Kidney (tissue), 14 donors: Measurements from ENCODE around the gene PHACTR2. TPM values are rescaled to one million over a fixed set of nuclear protein-coding genes. Genes with fewer than 3 reads are reported as not detected.
"Not testable (repeated sequence)": the region's sequence is repeated elsewhere in the genome, so short reads cannot be mapped to it uniquely, and the experiment has no call there.

Experiments
- DNase-seq, 5 donors: peaks; one replicate each; pipeline ENCODE4 v3.0.0-alpha.2; 2013 to 2020
- FAIRE-seq: peaks from 2 replicates; lab custom pipeline; 2012; peaks lifted over from hg19 to GRCh38; lab: Jason Lieb, UNC
- H3K27ac ChIP-seq, 2 donors: one replicate each; pipeline ENCODE4 v1.7.0; 2013; ENCODE audit warnings: low read depth in 2 of 2, low read length in 2 of 2, inconsistent platforms in 1 of 2
- H3K27me3 ChIP-seq: one replicate; pipeline ENCODE4 v1.7.1; 2013; ENCODE audit warnings: low read length, inconsistent platforms; ENCODE audit not compliant: control insufficient read depth, insufficient read depth
- H3K36me3 ChIP-seq, 3 donors: one replicate each; pipeline versions ENCODE4 v1.7.0 to v1.7.1; 2013; ENCODE audit warnings: low read length in 3 of 3, control low read depth in 1 of 3, inconsistent platforms in 1 of 3; ENCODE audit not compliant: insufficient read depth in 3 of 3, control insufficient read depth in 2 of 3
- H3K4me1 ChIP-seq, 3 donors: one replicate each; pipeline versions ENCODE4 v1.7.0 to v1.7.1; 2013; ENCODE audit warnings: low read length in 3 of 3, inconsistent platforms in 1 of 3, low read depth in 1 of 3; ENCODE audit not compliant: control insufficient read depth in 2 of 3, insufficient read depth in 2 of 3
- H3K4me3 ChIP-seq, 3 donors: one replicate each; pipeline versions ENCODE4 v1.7.0 to v1.8.1; 2013; ENCODE audit warnings: low read length in 3 of 3, control low read depth in 1 of 3, inconsistent platforms in 1 of 3
- H3K9ac ChIP-seq, 3 donors: one replicate each; pipeline versions ENCODE4 v1.7.0 to v1.7.1; 2013; ENCODE audit warnings: low read length in 3 of 3, control low read depth in 1 of 3, inconsistent platforms in 1 of 3
- H3K9me3 ChIP-seq, 3 donors: one replicate each; pipeline versions ENCODE4 v1.7.0 to v1.7.1; 2013; ENCODE audit warnings: low read length in 3 of 3, control low read depth in 1 of 3, inconsistent platforms in 1 of 3; ENCODE audit not compliant: control insufficient read depth in 2 of 3, insufficient read depth in 1 of 3
- CTCF ChIP-seq: IDR thresholded peaks from 3 replicates; pipeline ENCODE4 v1.5.1; 2012; ENCODE audit warnings: mild to moderate bottlenecking, moderate library complexity, borderline replicate concordance; ENCODE audit not compliant: insufficient read depth; ENCODE audit errors: extremely low read depth
- intact Hi-C: fragments of 100-400 bp; cut with DNase I; formaldehyde crosslinking; loops from one replicate; pipeline ENCODE4 v1.11.1; 2022
- polyA plus RNA-seq: library from polyadenylated mRNA; stranded (reverse); fragments of 350-450 nt; fragmentation: Illumina TruSeq; extraction: RNeasy Lipid Tissue Mini Kit (QIAGEN cat#74804); gene quantifications from one replicate; pipeline ENCODE4 v1.2.3, GENCODE V29; 2014; ENCODE audit warnings: low read depth, low replicate concordance; ENCODE audit not compliant: insufficient read depth
- total RNA-seq: library from RNA; stranded (reverse); fragmentation: NEBNext Ultra II Directional; extraction: Animal tissue kit (Norgen Biotek cat#: 25700); gene quantifications from one replicate; pipeline ENCODE4 v1.2.1, GENCODE V29; 2021
- donor health status: control.
- donor health status: control.
- donor health status: control.
- donor health status: control.
- donor health status: control.
- donor health status: DM: yes; HTN: yes; CAD: no.
- donor health status: Normal renal cell carcinoma (clear cell type).

PHACTR2 gene
- total and polyA plus RNA-seq, 2 donors from 2014 or later, result 3.5 to 56.1 TPM

GRCh38 chr6:143872201-143872600, 194.4 kb downstream of the PHACTR2 start:
- H3K4me1 ChIP-seq, result no peaks in the 10 kb centered on the region
- H3K9ac ChIP-seq, result no peak overlapping the region
- peaks cover 0 to 5% (median 0%) of the 10 kb centered on the region in 3 donors for H3K9me3 ChIP-seq
- TF ChIP-seq CTCF, result no peak
- no peaks in the 10 kb centered on the region for H3K27me3 ChIP-seq
- DNase-seq (no peak), FAIRE-seq (no peak)
- H3K4me3 ChIP-seq, result no peak overlapping the region
- H3K36me3 ChIP-seq, result peaks cover 0 to 2% (median 0%) of the 10 kb centered on the region in 3 donors
- no peak overlapping the region for H3K27ac ChIP-seq
- intact Hi-C loops, result no loop called here

GRCh38 chr6:143873600-143873999, 195.8 kb downstream of the PHACTR2 start:
- H3K4me3 ChIP-seq, H3K36me3 ChIP-seq, FAIRE-seq, H3K4me1 ChIP-seq, intact Hi-C loops, DNase-seq, H3K27me3 ChIP-seq, H3K27ac ChIP-seq, H3K9ac ChIP-seq: not testable (repeated sequence)
- H3K9me3 ChIP-seq, result peaks cover 0 to 12% (median 3%) of the 10 kb centered on the region in 3 donors

GRCh38 chr6:143874503-143874902, 196.7 kb downstream of the PHACTR2 start:
- peaks cover 0 to 14% (median 3%) of the 10 kb centered on the region in 3 donors for H3K9me3 ChIP-seq
- H3K36me3 ChIP-seq, DNase-seq, FAIRE-seq, H3K9ac ChIP-seq, H3K27ac ChIP-seq, H3K4me1 ChIP-seq, intact Hi-C loops, H3K4me3 ChIP-seq, H3K27me3 ChIP-seq: not testable (repeated sequence)

- Histone ChIP-seq H3K27me3 (no peaks in the 10 kb centered on the region), H3K9me3 (peaks cover 0 to 14% (median 3%) of the 10 kb centered on the region in 3 donors), H3K36me3 (no peaks in the 10 kb centered on the region), H3K4me3 (no peak overlapping the region), H3K9ac (no peak overlapping the region), H3K27ac (no peak overlapping the region), H3K4me1 (no peaks in the 10 kb centered on the region)
- FAIRE-seq (no peak), DNase-seq (no peak)
- TF ChIP-seq CTCF, result no peak
- intact Hi-C loops, result no loop called here
Observed at GRCh38 chr6:143877584-143878271, 200.0 kb downstream of the PHACTR2 start.
